Parathyroid adenoma (tissue), 2 donors: ENCODE data around the gene MRPL55.

Experiments used
- H2AFZ ChIP-seq: fragments of 300-600 bp; sonication (generic); one replicate; pipeline ENCODE4 v1.7.0; 2017; ENCODE audit warnings: antibody characterized with exemption, mild to moderate bottlenecking
- H3K27ac ChIP-seq: fragments of 300-600 bp; sonication (generic); one replicate; pipeline ENCODE4 v1.7.0; 2017
- H3K27me3 ChIP-seq: fragments of 300-600 bp; sonication (generic); one replicate; pipeline ENCODE4 v1.7.0; 2017; ENCODE audit warnings: low read length; ENCODE audit not compliant: control insufficient read depth, insufficient read depth
- H3K36me3 ChIP-seq: fragments of 300-600 bp; sonication (generic); one replicate; pipeline ENCODE4 v1.7.0; 2017; ENCODE audit warnings: low read length; ENCODE audit not compliant: control insufficient read depth, insufficient read depth
- H3K4me1 ChIP-seq: fragments of 300-600 bp; sonication (generic); one replicate; pipeline ENCODE4 v1.7.0; 2017; ENCODE audit warnings: control low read depth
- H3K4me2 ChIP-seq: fragments of 300-600 bp; sonication (generic); one replicate; pipeline ENCODE4 v1.7.0; 2017; ENCODE audit warnings: low read length
- H3K4me3 ChIP-seq: fragments of 300-600 bp; sonication (generic); one replicate; pipeline ENCODE4 v1.7.0; 2017; ENCODE audit warnings: low read depth, low read length
- H3K79me2 ChIP-seq: fragments of 300-600 bp; sonication (generic); one replicate; pipeline ENCODE4 v1.7.0; 2017; ENCODE audit warnings: control low read depth
- H3K9ac ChIP-seq: fragments of 300-600 bp; sonication (generic); one replicate; pipeline ENCODE4 v1.7.0; 2017; ENCODE audit warnings: mild to moderate bottlenecking
- H3K9me3 ChIP-seq: fragments of 300-600 bp; sonication (generic); one replicate; pipeline ENCODE4 v1.7.0; 2017; ENCODE audit warnings: low read length; ENCODE audit not compliant: control insufficient read depth
- CTCF ChIP-seq: fragments of 300-600 bp; sonication (generic); IDR thresholded peaks from one replicate; pipeline ENCODE4 v1.7.0; 2017; ENCODE audit warnings: antibody characterized with exemption, mild to moderate bottlenecking
- donor health status: primary hyperparathyroidism.

The MRPL55 gene

GRCh38 chr1:228156515-228156881 lies 47.4 kb upstream of the MRPL55 start:
- peaks cover 4% of the 10 kb centered on the region for H3K79me2 ChIP-seq
- H2AFZ ChIP-seq: no peak overlapping the region
- no peak overlapping the region for H3K9ac ChIP-seq
- TF ChIP-seq CTCF: no peak
- H3K27me3 ChIP-seq: no peaks in the 10 kb centered on the region
- H3K4me3 ChIP-seq: no peak overlapping the region
- no peak overlapping the region for H3K27ac ChIP-seq
- H3K4me1 ChIP-seq: peaks cover 2% of the 10 kb centered on the region
- no peaks in the 10 kb centered on the region for H3K36me3 ChIP-seq
- H3K9me3 ChIP-seq: no peaks in the 10 kb centered on the region
- H3K4me2 ChIP-seq: no peak overlapping the region

GRCh38 chr1:228155596-228156514 lies 46.8 kb upstream of the MRPL55 start:
- no peak for TF ChIP-seq CTCF

GRCh38 chr1:228154670-228155571 lies 45.8 kb upstream of the MRPL55 start:
- Histone ChIP-seq H3K4me1 (peaks cover 6% of the 10 kb centered on the region), H3K9me3 (no peaks in the 10 kb centered on the region), H3K27me3 (no peaks in the 10 kb centered on the region), H3K9ac (no peak overlapping the region), H2AFZ (no peak overlapping the region), H3K79me2 (peaks cover 6% of the 10 kb centered on the region), H3K36me3 (no peaks in the 10 kb centered on the region), H3K4me2 (no peak overlapping the region), H3K4me3 (no peak overlapping the region), H3K27ac (no peak overlapping the region)
- no peak for TF ChIP-seq CTCF

More at GRCh38 chr1:228155596-228156514, 46.8 kb upstream of the MRPL55 start:
- H3K36me3 ChIP-seq: no peaks in the 10 kb centered on the region
- H2AFZ ChIP-seq: no peak overlapping the region
- peaks cover 6% of the 10 kb centered on the region for H3K4me1 ChIP-seq
- H3K27me3 ChIP-seq: no peaks in the 10 kb centered on the region
- no peaks in the 10 kb centered on the region for H3K9me3 ChIP-seq
- H3K4me2 ChIP-seq: no peak overlapping the region
- H3K4me3 ChIP-seq: no peak overlapping the region
- no peak overlapping the region for H3K9ac ChIP-seq
- no peak overlapping the region for H3K27ac ChIP-seq
- H3K79me2 ChIP-seq: peaks cover 4% of the 10 kb centered on the region

GRCh38 chr1:228154021-228154669 lies 45.0 kb upstream of the MRPL55 start:
- H3K4me3 ChIP-seq: no peak overlapping the region
- TF ChIP-seq CTCF: no peak
- no peak overlapping the region for H3K4me2 ChIP-seq
- H3K36me3 ChIP-seq: no peaks in the 10 kb centered on the region
- H3K9ac ChIP-seq: no peak overlapping the region
- peaks cover 6% of the 10 kb centered on the region for H3K4me1 ChIP-seq
- no peaks in the 10 kb centered on the region for H3K27me3 ChIP-seq
- no peaks in the 10 kb centered on the region for H3K9me3 ChIP-seq
- H2AFZ ChIP-seq: no peak overlapping the region
- peaks cover 8% of the 10 kb centered on the region for H3K79me2 ChIP-seq
- no peak overlapping the region for H3K27ac ChIP-seq
